ENCODE data around the gene NSD2. TPM values are rescaled to one million over a fixed set of nuclear protein-coding genes. Genes with fewer than 3 reads are reported as not detected.

Gene NSD2
- total RNA-seq, 1 donor from 2014 or later, result 212 TPM

DNA sequence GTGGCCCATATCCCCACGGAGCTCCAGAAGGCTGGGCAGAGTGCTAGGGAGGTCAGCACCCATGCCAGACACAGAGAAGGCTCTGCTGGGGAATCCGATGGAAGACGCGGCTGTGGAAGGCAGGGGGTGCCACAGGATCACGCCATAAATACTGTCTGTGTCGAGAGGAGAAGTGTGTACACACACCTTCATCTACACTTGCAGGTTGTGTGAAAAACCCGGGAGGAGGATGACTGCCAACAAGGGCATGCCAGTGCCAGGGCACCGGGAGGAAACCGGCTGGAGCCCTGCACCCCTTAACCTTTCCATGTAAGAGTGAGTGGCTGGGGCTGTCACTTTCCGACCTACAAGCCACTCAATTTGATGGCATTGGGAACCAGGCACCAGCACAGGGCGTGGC is 46.4 kb upstream of the NSD2 start:
- no peak overlapping the region for H3K4me3 Mint-ChIP-seq (ENCODE audit: low read depth)
- H3K36me3 Mint-ChIP-seq (ENCODE audit: insufficient read depth), result peaks cover 31% of the 10 kb centered on the region
- TF ChIP-seq, protein P1, sequence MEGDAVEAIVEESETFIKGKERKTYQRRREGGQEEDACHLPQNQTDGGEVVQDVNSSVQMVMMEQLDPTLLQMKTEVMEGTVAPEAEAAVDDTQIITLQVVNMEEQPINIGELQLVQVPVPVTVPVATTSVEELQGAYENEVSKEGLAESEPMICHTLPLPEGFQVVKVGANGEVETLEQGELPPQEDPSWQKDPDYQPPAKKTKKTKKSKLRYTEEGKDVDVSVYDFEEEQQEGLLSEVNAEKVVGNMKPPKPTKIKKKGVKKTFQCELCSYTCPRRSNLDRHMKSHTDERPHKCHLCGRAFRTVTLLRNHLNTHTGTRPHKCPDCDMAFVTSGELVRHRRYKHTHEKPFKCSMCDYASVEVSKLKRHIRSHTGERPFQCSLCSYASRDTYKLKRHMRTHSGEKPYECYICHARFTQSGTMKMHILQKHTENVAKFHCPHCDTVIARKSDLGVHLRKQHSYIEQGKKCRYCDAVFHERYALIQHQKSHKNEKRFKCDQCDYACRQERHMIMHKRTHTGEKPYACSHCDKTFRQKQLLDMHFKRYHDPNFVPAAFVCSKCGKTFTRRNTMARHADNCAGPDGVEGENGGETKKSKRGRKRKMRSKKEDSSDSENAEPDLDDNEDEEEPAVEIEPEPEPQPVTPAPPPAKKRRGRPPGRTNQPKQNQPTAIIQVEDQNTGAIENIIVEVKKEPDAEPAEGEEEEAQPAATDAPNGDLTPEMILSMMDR (IDR thresholded peaks at IDR 0.05; ENCODE audit: unreplicated experiment), result no peak
- H3K27ac Mint-ChIP-seq, result no peak overlapping the region
- no peak for DNase-seq (ENCODE audit: low spot score, unreplicated experiment)
- peaks cover 5% of the 10 kb centered on the region for H3K9me3 Mint-ChIP-seq (ENCODE audit: low read depth)
- no peaks in the 10 kb centered on the region for H3K4me1 Mint-ChIP-seq (ENCODE audit: low read depth)
- no peaks in the 10 kb centered on the region for H3K27me3 Mint-ChIP-seq

DNA sequence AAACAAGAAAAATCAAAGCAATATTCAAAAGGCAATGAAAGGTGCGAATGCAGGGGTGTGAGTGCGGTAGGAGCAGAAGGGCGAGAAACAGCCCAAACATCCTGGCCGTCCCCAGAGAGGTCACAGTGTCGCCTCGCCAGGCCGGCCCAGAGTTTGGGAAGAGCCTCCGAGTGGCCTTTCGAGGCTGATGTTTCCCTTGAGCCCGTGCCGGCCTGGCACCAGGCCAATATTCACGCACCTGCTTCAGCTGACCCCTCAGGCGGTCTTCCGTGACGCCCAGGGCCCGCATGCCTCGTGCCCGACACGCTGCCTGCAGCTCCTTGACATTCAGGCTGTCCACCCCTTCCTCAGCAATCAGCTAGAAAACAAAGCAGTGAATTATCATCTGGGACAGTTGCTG is 45.9 kb upstream of the NSD2 start:
- no peaks in the 10 kb centered on the region for H3K27me3 Mint-ChIP-seq
- TF ChIP-seq, protein P1 (IDR thresholded peaks at IDR 0.05; ENCODE audit: unreplicated experiment), result no peak
- H3K27ac Mint-ChIP-seq, result no peak overlapping the region
- H3K4me1 Mint-ChIP-seq (ENCODE audit: low read depth), result no peaks in the 10 kb centered on the region
- H3K4me3 Mint-ChIP-seq (ENCODE audit: low read depth), result no peak overlapping the region
- peaks cover 32% of the 10 kb centered on the region for H3K36me3 Mint-ChIP-seq (ENCODE audit: insufficient read depth)
- peaks cover 7% of the 10 kb centered on the region for H3K9me3 Mint-ChIP-seq (ENCODE audit: low read depth)
- DNase-seq (ENCODE audit: low spot score, unreplicated experiment), result no peak

DNA sequence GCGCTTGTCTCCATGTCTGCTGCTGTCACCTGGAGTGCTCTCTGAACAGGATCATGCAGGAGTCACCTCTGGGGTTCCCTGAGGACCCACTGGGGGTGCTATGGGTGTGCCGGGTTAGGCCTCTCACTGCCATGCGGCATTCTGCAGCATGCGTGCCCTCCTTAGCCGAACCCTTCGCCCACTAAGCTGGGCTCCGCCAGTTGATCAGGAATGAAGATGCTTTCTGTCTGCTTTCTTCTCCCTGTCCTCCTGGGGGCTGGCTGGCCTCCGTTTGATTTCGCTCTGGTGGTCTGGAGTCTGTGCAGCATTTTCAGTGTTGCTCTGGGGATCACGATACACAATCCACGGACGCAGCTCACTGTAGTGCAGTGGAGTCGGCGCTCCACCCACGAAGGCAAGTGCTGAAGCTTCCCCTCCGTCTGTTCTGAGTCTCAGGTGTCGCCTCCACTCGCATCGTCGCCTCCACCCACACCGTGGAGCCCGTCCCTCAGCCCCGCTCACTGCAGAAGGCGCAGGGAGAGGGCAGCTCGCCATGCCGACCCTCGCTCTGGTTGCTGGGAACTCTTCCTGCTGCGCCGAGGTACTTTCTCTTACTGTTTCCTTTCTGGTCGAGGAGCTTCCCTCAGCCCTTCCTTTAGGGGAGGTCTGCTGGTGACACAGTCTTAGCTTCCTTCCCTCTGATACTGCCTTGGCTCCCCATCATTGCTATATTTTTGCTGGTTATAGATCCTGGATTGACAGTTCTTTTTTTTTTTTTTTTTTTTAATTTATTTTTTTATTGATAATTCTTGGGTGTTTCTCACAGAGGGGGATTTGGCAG is 44.5 kb upstream of the NSD2 start:
- no peak for DNase-seq (ENCODE audit: low spot score, unreplicated experiment)
- Mint-ChIP-seq H3K9me3 (ENCODE audit: low read depth) (peaks cover 7% of the 10 kb centered on the region), H3K4me3 (ENCODE audit: low read depth) (no peak overlapping the region), H3K36me3 (ENCODE audit: insufficient read depth) (peaks cover 36% of the 10 kb centered on the region), H3K27ac (no peak overlapping the region), H3K4me1 (ENCODE audit: low read depth) (no peaks in the 10 kb centered on the region), H3K27me3 (no peaks in the 10 kb centered on the region)
- TF ChIP-seq, protein P1 (IDR thresholded peaks at IDR 0.05; ENCODE audit: unreplicated experiment), result no peak

DNA sequence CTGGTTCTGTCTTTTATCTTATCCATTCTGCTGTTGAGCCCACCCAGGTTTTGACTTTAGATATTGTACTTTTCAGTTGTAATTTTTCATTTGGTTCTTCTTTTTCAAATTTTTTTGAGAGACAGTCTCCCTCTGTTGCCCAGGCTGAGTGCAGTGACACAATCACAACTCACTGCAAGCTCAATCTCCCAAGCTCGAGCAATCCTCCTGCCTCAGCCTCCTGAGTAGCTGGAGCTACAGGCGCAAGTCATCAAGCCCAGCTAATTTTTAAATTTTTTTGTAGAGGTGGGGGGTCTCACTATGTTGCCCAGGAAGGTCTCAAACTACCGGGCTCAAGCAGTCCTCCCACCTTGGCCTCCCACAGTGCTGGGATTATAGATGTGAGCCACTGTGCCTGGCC is 41.0 kb upstream of the NSD2 start:
- Mint-ChIP-seq H3K4me3 (ENCODE audit: low read depth) (no peak overlapping the region), H3K36me3 (ENCODE audit: insufficient read depth) (peaks cover 36% of the 10 kb centered on the region), H3K4me1 (ENCODE audit: low read depth) (no peaks in the 10 kb centered on the region), H3K9me3 (ENCODE audit: low read depth) (peaks cover 7% of the 10 kb centered on the region), H3K27ac (no peak overlapping the region), H3K27me3 (no peaks in the 10 kb centered on the region)
- no peak for DNase-seq (ENCODE audit: low spot score, unreplicated experiment)
- TF ChIP-seq, protein P1 (IDR thresholded peaks at IDR 0.05; ENCODE audit: unreplicated experiment), result no peak

DNA sequence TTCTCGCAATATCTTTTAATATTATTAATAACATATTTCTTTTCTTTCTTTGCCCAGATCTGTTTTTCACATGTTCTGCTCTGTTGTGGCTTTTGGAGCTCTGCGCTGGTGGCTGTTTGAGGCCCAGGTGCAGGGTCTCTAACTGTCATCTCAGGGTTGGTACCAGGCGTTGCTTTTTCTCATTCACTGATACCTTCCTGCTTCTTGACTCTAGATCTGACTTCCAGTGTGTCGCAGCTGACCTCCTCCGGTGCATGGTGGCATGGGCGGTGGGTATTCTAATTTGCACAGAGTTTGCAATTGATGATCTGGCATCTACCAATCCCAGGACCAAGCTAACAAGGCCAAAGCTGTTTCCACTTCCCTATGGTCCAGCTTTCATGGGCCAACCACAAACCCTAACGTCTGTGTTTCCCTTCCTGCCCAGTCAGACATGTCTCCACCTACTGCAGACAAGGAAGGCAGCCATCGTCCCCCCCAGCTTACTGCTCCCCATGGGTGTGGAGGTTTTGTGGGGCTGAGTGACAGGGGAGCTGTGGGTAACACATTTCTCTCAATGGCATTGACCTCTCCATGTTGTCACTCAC is 40.5 kb upstream of the NSD2 start:
- H3K9me3 Mint-ChIP-seq (ENCODE audit: low read depth), result peaks cover 7% of the 10 kb centered on the region
- no peaks in the 10 kb centered on the region for H3K4me1 Mint-ChIP-seq (ENCODE audit: low read depth)

More for the DNA sequence above, 40.5 kb upstream of the NSD2 start:
- TF ChIP-seq, protein P1 (IDR thresholded peaks at IDR 0.05; ENCODE audit: unreplicated experiment), result no peak
- Mint-ChIP-seq H3K36me3 (ENCODE audit: insufficient read depth) (peaks cover 36% of the 10 kb centered on the region), H3K27ac (no peak overlapping the region), H3K27me3 (no peaks in the 10 kb centered on the region), H3K4me3 (ENCODE audit: low read depth) (no peak overlapping the region)
- DNase-seq (ENCODE audit: low spot score, unreplicated experiment), result no peak

Measured in progenitor cell of endocrine pancreas (in vitro differentiated cells).